Measurements from ENCODE around the gene FHL3. TPM values are rescaled to one million over a fixed set of nuclear protein-coding genes. Genes with fewer than 3 reads are reported as not detected.

FHL3 gene
- total and polyA plus RNA-seq, 2 of the 8 experiments (the other 6 are each of a cell fraction or from before 2014, with no cell fraction given) = 14.3 to 35.6 TPM

GRCh38 chr1:37954316-37954971 is 50.9 kb downstream of the FHL3 start (continued):
- TF ChIP-seq RAD21 (IDR thresholded peaks at IDR 0.05 in 1 of 2, conservative IDR thresholded peaks at IDR 0.05 in 1 of 2; ENCODE audit: low read depth in 2 of 2, low read length in 2 of 2) = peak in 1 of 2 experiments; percentile 10; a peak in 1 of 4 replicates
- no peak for TF ChIP-seq SIX5 (IDR thresholded peaks at IDR 0.05; ENCODE audit: low read depth, low read length)
- TF ChIP-seq USF2 (IDR thresholded peaks at IDR 0.05; ENCODE audit: low read length) = no peak
